HCT116 (cell line): ENCODE measurements around the gene ADGRA1. TPM values are rescaled to one million over a fixed set of nuclear protein-coding genes. Genes with fewer than 3 reads are reported as not detected.

Experiments
- ATAC-seq: fragments of 200-7000 bp; cut with Tn5 transposase; 2 replicates; pipeline ENCODE4 v1.9.1; 2020; ENCODE audit warnings: mild to moderate bottlenecking, moderate library complexity
- BruUV-seq: library from RNA; stranded (reverse); fragments of 400-500 nt; replicated peaks from 2 replicates; lab custom pipeline; 2021; lab: Mats Ljungman, UMichigan
- CTCF ChIA-PET: fragments of 300-600 bp; sonication (Branson Sonifier 250); formaldehyde crosslinking; loops from one replicate; lab custom pipeline; 2021; ENCODE audit warnings: antibody characterized with exemption; lab: Charles Lee
- POLR2A ChIA-PET: fragments of 300-600, 350-600 bp; sonication (Branson Sonifier 250); formaldehyde crosslinking; loops from one replicate; lab custom pipeline; 2021; ENCODE audit warnings: antibody characterized with exemption; lab: Charles Lee
- RAD21 ChIA-PET, 2 experiments: fragments of 300-600 bp; sonication (Branson Sonifier 250); formaldehyde crosslinking; loops; one replicate each; lab custom pipeline; 2023; ENCODE audit warnings: low total read pairs in 2 of 2; ENCODE audit not compliant: uncharacterized antibody in 2 of 2, unreplicated experiment in 2 of 2, low non-redundant PET in 1 of 2; lab: Charles Lee
- DNase-seq: peaks from one replicate; pipeline ENCODE4 v3.0.0-alpha.2; 2010; ENCODE audit warnings: low read depth, low spot score
- H2AFZ ChIP-seq: fragments of 200-600 bp; shearing (Covaris generic), sonication (generic); 2 replicates; pipeline ENCODE4 v1.6.1; 2017; ENCODE audit warnings: low read depth, mixed run types, mixed read lengths, antibody characterized with exemption, low read length; ENCODE audit not compliant: poor library complexity, severe bottlenecking
- H3K27ac ChIP-seq: 2 replicates; pipeline ENCODE4 v1.5.1; 2012; ENCODE audit warnings: low read depth, low read length
- H3K27me3 ChIP-seq: fragments of 200-600 bp; sonication (generic); 2 replicates; pipeline ENCODE4 v1.6.1; 2016; ENCODE audit warnings: mixed run types, low read length, mixed read lengths; ENCODE audit not compliant: insufficient read depth
- H3K36me3 ChIP-seq, 2 experiments: fragments of 200-500 bp in 1 of 2; fragments of 200-600 bp in 1 of 2; sonication (Bioruptor generic) in 1 of 2; sonication (generic) in 1 of 2; 2 replicates each; pipeline versions ENCODE4 v1.5.1 to v1.6.1; 2014 to 2016; ENCODE audit warnings: low read length in 2 of 2, inconsistent platforms in 1 of 2, mixed read lengths in 1 of 2, mixed run types in 1 of 2; ENCODE audit not compliant: insufficient read depth in 2 of 2, control insufficient read depth in 1 of 2
- H3K4me1 ChIP-seq, 2 experiments: fragments of 200-600 bp in 1 of 2; sonication (generic) in 1 of 2; 2 replicates each; pipeline versions ENCODE4 v1.5.1 to v1.6.1; 2012 to 2017; ENCODE audit warnings: low read length in 2 of 2, inconsistent platforms in 1 of 2, mild to moderate bottlenecking in 1 of 2, mixed read lengths in 1 of 2, mixed run types in 1 of 2, moderate library complexity in 1 of 2; ENCODE audit not compliant: insufficient read depth in 2 of 2, control insufficient read depth in 1 of 2
- H3K4me2 ChIP-seq: fragments of 200-600 bp; sonication (generic); 2 replicates; pipeline ENCODE4 v1.6.1; 2017; ENCODE audit warnings: mixed run types, low read length, mixed read lengths
- H3K4me3 ChIP-seq, 2 experiments: fragments of 200-600 bp in 1 of 2; sonication (generic) in 1 of 2; replicated peaks in 1 of 2; 2 replicates each; pipeline ENCODE4 v1.5.1; 2011 to 2016; ENCODE audit warnings: low read length in 2 of 2, control low read depth in 1 of 2, low read depth in 1 of 2, mild to moderate bottlenecking in 1 of 2, mixed read lengths in 1 of 2, mixed run types in 1 of 2
- H3K79me2 ChIP-seq: fragments of 200-600 bp; sonication (generic); 2 replicates; pipeline ENCODE4 v1.6.1; 2017; ENCODE audit warnings: mild to moderate bottlenecking, mixed run types, low read length, moderate library complexity, mixed read lengths; ENCODE audit not compliant: insufficient read depth
- H3K9ac ChIP-seq: fragments of 200-600 bp; sonication (generic); 2 replicates; pipeline ENCODE4 v1.6.1; 2016; ENCODE audit warnings: low read length, mixed read lengths
- H3K9me2 ChIP-seq: fragments of 200-600 bp; sonication (generic), shearing (Covaris generic); 2 replicates; pipeline ENCODE4 v1.6.1; 2017; ENCODE audit warnings: mixed run types, mild to moderate bottlenecking, moderate library complexity; ENCODE audit not compliant: insufficient read depth
- H3K9me3 ChIP-seq, 2 experiments: fragments of 200-500 bp in 1 of 2; fragments of 200-600 bp in 1 of 2; sonication (Bioruptor generic) in 1 of 2; sonication (generic) in 1 of 2; 2 replicates each; pipeline ENCODE4 v1.6.1; 2014 to 2017; ENCODE audit warnings: low read length in 2 of 2, mixed read lengths in 2 of 2, inconsistent platforms in 1 of 2, low read depth in 1 of 2, mild to moderate bottlenecking in 1 of 2, mixed run types in 1 of 2, moderate library complexity in 1 of 2; ENCODE audit not compliant: control insufficient read depth in 1 of 2, insufficient read depth in 1 of 2
- H4K20me1 ChIP-seq: fragments of 200-600 bp; sonication (generic), shearing (Covaris generic); 2 replicates; pipeline ENCODE4 v1.6.1; 2017; ENCODE audit warnings: mixed run types, mild to moderate bottlenecking, moderate library complexity; ENCODE audit not compliant: insufficient read depth
- CBX3 ChIP-seq: IDR thresholded peaks from 2 replicates; pipeline ENCODE4 v1.6.1; 2012; ENCODE audit warnings: low read depth
- CEBPB ChIP-seq: IDR thresholded peaks from 2 replicates; pipeline ENCODE4 v1.6.1; 2012; ENCODE audit warnings: low read depth
- EGR1 ChIP-seq: IDR thresholded peaks from 2 replicates; pipeline ENCODE4 v1.6.1; 2012; ENCODE audit warnings: low read depth
- ELF1 ChIP-seq: IDR thresholded peaks from 2 replicates; pipeline ENCODE4 v1.6.1; 2012; ENCODE audit warnings: low read depth, borderline replicate concordance
- EZH2 ChIP-seq: fragments of 200-600 bp; sonication (generic); IDR thresholded peaks from 2 replicates; pipeline ENCODE4 v1.6.1; 2017; ENCODE audit warnings: antibody characterized with exemption, mixed run types
- MAX ChIP-seq: IDR thresholded peaks from 2 replicates; pipeline ENCODE4 v1.6.1; 2012
- POLR2A ChIP-seq: IDR thresholded peaks from 2 replicates; pipeline ENCODE4 v1.7.0; 2011; ENCODE audit warnings: borderline replicate concordance; ENCODE audit not compliant: insufficient read depth, insufficient read length; ENCODE audit errors: extremely low read depth
- POLR2AphosphoS5 ChIP-seq: IDR thresholded peaks from 2 replicates; pipeline ENCODE4 v1.6.1; 2011; ENCODE audit warnings: mild to moderate bottlenecking, low read depth, low read length, moderate library complexity
- RAD21 ChIP-seq: IDR thresholded peaks from 2 replicates; pipeline ENCODE4 v1.6.1; 2012; ENCODE audit warnings: low read depth, mild to moderate bottlenecking
- SIN3A ChIP-seq: IDR thresholded peaks from 2 replicates; pipeline ENCODE4 v1.6.1; 2012; ENCODE audit warnings: low read depth
- SP1 ChIP-seq: IDR thresholded peaks from 2 replicates; pipeline ENCODE4 v1.6.1; 2012; ENCODE audit warnings: low read depth
- YY1 ChIP-seq: IDR thresholded peaks from 2 replicates; pipeline ENCODE4 v1.6.1; 2011; ENCODE audit warnings: low read length, low read depth, moderate library complexity, mild to moderate bottlenecking; ENCODE audit not compliant: insufficient replicate concordance; ENCODE audit errors: extremely low read depth
- ZBTB33 ChIP-seq: IDR thresholded peaks from 2 replicates; pipeline ENCODE4 v1.6.1; 2011; ENCODE audit warnings: mild to moderate bottlenecking, low read length, moderate library complexity; ENCODE audit not compliant: insufficient replicate concordance; ENCODE audit errors: extremely low read depth
- ZFX ChIP-seq: fragments of 450-650 bp; IDR thresholded peaks from 2 replicates; pipeline ENCODE4 v1.6.1; 2017
- ZNF274 ChIP-seq: fragments of 200-500 bp; sonication (Bioruptor generic); IDR thresholded peaks from 2 replicates; pipeline ENCODE4 v1.6.1; 2014; ENCODE audit warnings: mild to moderate bottlenecking, low read depth, low read length, inconsistent platforms
- intact Hi-C: fragments of 100-400 bp; cut with micrococcal nuclease; formaldehyde crosslinking; loops from 2 replicates; pipeline ENCODE4 v1.10.0; 2022
- total RNA-seq: library from RNA; stranded (reverse); gene quantifications from one replicate; pipeline ENCODE4 v1.2.1, GENCODE V29; 2021; ENCODE audit not compliant: unreplicated experiment

Gene ADGRA1
- total RNA-seq, 1 experiment from 2014 or later = not detected

- no peak for DNase-seq
- no peak for ATAC-seq
- H3K4me2 ChIP-seq = no peak overlapping the region
- intact Hi-C loops = no loop called here
- CTCF ChIA-PET = no interaction called here
- no peaks in the 10 kb centered on the region for H4K20me1 ChIP-seq
- H3K4me1 ChIP-seq = no peaks in the 10 kb centered on the region
- H3K9ac ChIP-seq = no peak overlapping the region
- H3K4me3 ChIP-seq = no peak overlapping the region
- TF ChIP-seq SP1 = no peak
- TF ChIP-seq POLR2AphosphoS5 = no peak
- no peak for TF ChIP-seq POLR2A
- no peak for TF ChIP-seq CEBPB
- TF ChIP-seq YY1 = no peak
- no peak for TF ChIP-seq ZFX
- no peak for TF ChIP-seq EZH2
- no peak for TF ChIP-seq SIN3A
- no peak for TF ChIP-seq MAX
- no peak for TF ChIP-seq ELF1
- no peak for TF ChIP-seq ZBTB33
- no peak for TF ChIP-seq RAD21
- no peak for TF ChIP-seq CBX3
- TF ChIP-seq ZNF274 = no peak
- no peak for TF ChIP-seq EGR1
- BruUV-seq = no TSS peak
- no peaks in the 10 kb centered on the region for H3K9me3 ChIP-seq
- H3K27ac ChIP-seq = no peak overlapping the region
- POLR2A ChIA-PET = no interaction called here
- H3K9me2 ChIP-seq = no peaks in the 10 kb centered on the region
- no peaks in the 10 kb centered on the region for H3K79me2 ChIP-seq
- H3K36me3 ChIP-seq = no peaks in the 10 kb centered on the region
- no peaks in the 10 kb centered on the region for H3K27me3 ChIP-seq
- no peak overlapping the region for H2AFZ ChIP-seq
- RAD21 ChIA-PET = no interaction called here
These were observed 44.0 kb upstream of the ADGRA1 start for GRCh38 chr10:133043541-133044225.
